Nephron progenitor cell (in vitro differentiated cells): ENCODE results near the gene CLIP1.

ENCODE experiments used
- DNase-seq: peaks from one replicate; pipeline ENCODE4 v3.0.0; 2021
- H3K27ac Mint-ChIP-seq: 2 replicates; pipeline ENCODE4 v1.8.0; 2021; ENCODE audit warnings: mild to moderate bottlenecking, moderate library complexity, mixed read lengths
- H3K27me3 Mint-ChIP-seq: 2 replicates; pipeline ENCODE4 v1.8.0; 2021; ENCODE audit warnings: mild to moderate bottlenecking, low read depth, mixed read lengths; ENCODE audit not compliant: poor library complexity
- H3K36me3 Mint-ChIP-seq: 2 replicates; pipeline ENCODE4 v1.8.0; 2021; ENCODE audit warnings: low read depth, mixed read lengths
- H3K4me1 Mint-ChIP-seq: 2 replicates; pipeline ENCODE4 v1.8.0; 2021; ENCODE audit warnings: mixed read lengths
- H3K4me3 Mint-ChIP-seq: 2 replicates; pipeline ENCODE4 v1.8.0; 2021; ENCODE audit warnings: mild to moderate bottlenecking, moderate library complexity, mixed read lengths
- H3K9me3 Mint-ChIP-seq: 2 replicates; pipeline ENCODE4 v1.8.0; 2021; ENCODE audit warnings: mild to moderate bottlenecking, moderate library complexity, mixed read lengths
- TF ChIP-seq, protein P1 (sequence below): fragments of 200-600 bp; sonication (generic); IDR thresholded peaks from 2 replicates; pipeline ENCODE4 v1.5.0; 2021; ENCODE audit warnings: antibody characterized with exemption

CLIP1 gene

DNA sequence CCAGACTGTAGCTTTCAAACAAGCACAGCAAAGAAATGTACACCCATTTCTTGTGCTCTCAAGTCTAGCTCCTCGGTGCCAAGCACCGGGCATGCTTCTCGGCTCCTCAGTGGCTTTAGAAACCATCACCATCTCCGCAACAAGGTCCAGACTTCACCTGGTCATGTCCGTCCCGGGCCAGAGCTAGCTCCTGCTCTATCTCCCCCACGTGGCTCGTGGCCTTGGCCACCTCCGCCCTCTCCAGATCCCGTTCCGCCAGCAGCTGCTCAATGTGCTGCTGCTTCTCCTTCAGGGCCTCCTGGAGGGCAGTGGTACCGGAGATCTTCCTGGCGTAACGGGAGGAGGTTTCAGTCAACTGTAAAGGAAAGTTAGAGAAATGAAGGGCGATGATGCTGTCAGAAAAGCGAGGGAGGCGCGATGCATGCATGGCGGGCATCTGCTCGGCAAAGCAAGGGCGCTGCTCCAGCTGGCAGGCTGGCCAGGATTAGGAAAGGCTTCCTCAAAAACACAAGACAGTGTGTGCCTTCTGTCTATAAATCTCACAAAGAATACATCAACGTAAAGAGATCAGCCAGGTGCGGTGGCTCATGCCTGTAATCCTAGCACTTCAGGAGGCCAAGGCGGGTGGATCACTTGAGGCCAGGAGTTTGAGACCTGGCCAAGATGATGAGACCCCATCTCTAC is 67.4 kb downstream of the CLIP1 start:
- peak overlapping the region; percentile 85 for H3K27ac Mint-ChIP-seq
- H3K36me3 Mint-ChIP-seq = peaks cover 65% of the 10 kb centered on the region
- DNase-seq = no peak
- peaks cover 5% of the 10 kb centered on the region for H3K4me1 Mint-ChIP-seq
- no peak overlapping the region for H3K4me3 Mint-ChIP-seq
- TF ChIP-seq, protein P1, sequence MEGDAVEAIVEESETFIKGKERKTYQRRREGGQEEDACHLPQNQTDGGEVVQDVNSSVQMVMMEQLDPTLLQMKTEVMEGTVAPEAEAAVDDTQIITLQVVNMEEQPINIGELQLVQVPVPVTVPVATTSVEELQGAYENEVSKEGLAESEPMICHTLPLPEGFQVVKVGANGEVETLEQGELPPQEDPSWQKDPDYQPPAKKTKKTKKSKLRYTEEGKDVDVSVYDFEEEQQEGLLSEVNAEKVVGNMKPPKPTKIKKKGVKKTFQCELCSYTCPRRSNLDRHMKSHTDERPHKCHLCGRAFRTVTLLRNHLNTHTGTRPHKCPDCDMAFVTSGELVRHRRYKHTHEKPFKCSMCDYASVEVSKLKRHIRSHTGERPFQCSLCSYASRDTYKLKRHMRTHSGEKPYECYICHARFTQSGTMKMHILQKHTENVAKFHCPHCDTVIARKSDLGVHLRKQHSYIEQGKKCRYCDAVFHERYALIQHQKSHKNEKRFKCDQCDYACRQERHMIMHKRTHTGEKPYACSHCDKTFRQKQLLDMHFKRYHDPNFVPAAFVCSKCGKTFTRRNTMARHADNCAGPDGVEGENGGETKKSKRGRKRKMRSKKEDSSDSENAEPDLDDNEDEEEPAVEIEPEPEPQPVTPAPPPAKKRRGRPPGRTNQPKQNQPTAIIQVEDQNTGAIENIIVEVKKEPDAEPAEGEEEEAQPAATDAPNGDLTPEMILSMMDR = no peak
- H3K27me3 Mint-ChIP-seq = no peaks in the 10 kb centered on the region
- H3K9me3 Mint-ChIP-seq = peaks cover 5% of the 10 kb centered on the region

DNA sequence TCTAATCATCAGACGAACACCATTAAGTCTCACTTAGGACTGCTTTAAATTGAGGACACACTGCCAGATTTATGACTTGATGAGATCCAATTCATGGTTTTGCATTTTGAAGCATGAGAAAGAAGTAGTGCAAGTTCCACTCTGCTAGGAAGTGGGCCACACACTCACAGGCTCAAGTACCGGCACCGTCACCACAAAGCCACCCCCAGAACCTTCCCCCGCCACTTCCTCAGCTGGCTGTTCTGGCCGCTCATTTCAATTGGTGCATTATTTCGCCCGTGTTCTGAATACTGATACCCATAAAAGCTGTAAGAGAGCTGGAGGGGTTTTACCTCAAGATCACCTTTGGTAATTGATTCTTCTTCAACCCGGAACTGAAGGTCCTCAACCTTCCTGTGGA is 70.1 kb downstream of the CLIP1 start:
- DNase-seq = no peak
- H3K27me3 Mint-ChIP-seq = no peaks in the 10 kb centered on the region
- peaks cover 5% of the 10 kb centered on the region for H3K9me3 Mint-ChIP-seq
- H3K27ac Mint-ChIP-seq = no peak overlapping the region
- no peak overlapping the region for H3K4me3 Mint-ChIP-seq
- H3K36me3 Mint-ChIP-seq = peaks cover 55% of the 10 kb centered on the region
- TF ChIP-seq, protein P1 = no peak
- peaks cover 5% of the 10 kb centered on the region for H3K4me1 Mint-ChIP-seq

DNA sequence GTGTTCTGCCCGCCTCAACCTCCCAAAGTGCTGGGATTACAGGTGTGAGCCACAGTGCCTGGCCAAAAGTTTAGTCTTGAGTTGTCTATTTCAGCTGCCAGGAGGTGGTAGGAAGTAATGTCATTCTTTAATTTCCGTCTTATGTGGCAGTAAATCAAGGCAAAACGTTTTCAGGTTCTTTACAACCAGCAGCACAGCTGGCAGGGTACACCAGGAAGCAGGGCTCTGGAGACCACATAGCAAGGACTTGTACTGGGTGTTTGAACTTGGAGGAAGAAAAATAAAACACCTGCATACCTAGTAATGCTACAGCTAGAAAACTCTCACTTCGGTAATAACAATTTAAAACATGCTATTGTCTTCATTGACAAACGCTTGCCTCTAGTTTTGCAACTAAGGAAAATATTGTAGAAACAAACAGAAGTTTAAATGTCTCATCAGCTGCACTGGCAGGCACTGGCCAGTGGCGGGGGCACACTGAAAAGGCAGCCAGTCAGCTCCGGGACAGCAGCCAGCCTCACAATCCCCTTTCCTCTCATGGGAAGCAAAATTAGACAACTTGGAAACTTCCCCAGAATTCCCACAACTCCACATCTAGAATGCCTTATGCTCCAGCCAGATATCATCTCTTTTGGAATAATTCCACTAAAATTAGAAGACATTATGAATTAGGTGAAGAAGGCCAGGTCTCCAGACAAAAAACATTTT is 72.2 kb downstream of the CLIP1 start:
- H3K27ac Mint-ChIP-seq = peak overlapping the region; percentile 50
- no peak overlapping the region for H3K4me3 Mint-ChIP-seq
- H3K9me3 Mint-ChIP-seq = no peaks in the 10 kb centered on the region

DNA sequence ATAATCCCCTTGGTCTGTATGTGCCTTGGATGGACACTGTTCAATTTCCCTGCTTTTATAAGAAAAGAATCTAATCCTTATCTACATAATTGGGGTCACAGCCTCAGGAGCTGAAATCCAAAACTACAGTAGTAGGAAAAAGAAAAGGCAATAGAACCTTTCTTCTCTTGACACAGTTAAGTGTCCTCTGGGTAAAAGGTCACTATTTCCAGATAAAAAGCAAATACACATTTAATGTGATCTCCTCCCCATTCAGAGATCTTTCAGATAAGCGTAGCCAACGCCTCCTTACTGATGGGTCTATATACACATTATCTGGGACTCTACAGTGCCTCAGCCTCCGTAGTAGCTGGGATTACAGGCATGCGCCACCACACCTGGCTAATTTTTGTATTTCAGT is 73.4 kb downstream of the CLIP1 start:
- Mint-ChIP-seq H3K4me1 (no peaks in the 10 kb centered on the region), H3K9me3 (no peaks in the 10 kb centered on the region), H3K4me3 (no peak overlapping the region), H3K36me3 (peaks cover 30% of the 10 kb centered on the region), H3K27me3 (no peaks in the 10 kb centered on the region), H3K27ac (peak overlapping the region; percentile 76)
- DNase-seq = no peak
- TF ChIP-seq, protein P1 = no peak

More for the DNA sequence above, 72.2 kb downstream of the CLIP1 start:
- Mint-ChIP-seq H3K27me3 (no peaks in the 10 kb centered on the region), H3K4me1 (no peaks in the 10 kb centered on the region), H3K36me3 (peaks cover 40% of the 10 kb centered on the region)
- DNase-seq = no peak
- TF ChIP-seq, protein P1 = no peak

DNA sequence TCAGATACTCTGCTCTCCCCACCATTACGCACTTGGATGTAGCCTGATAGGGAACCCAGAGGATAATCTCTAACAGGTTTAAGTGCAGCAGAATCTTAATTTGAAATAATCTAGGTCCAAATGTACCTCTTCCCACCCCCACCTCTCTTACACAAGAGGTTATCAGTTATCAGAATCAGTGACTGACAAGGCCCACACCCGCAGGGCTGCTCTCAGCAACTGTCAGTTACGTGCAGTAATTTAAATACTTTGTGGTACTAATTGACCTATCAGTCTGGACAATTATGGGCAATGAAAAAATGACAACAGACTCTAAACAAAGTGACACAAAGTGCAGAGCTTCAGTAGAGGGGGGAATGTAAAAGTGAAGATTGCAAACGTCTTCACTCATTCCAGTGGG is 74.0 kb downstream of the CLIP1 start:
- no peak for DNase-seq
- TF ChIP-seq, protein P1 = no peak
- Mint-ChIP-seq H3K27ac (no peak overlapping the region), H3K36me3 (peaks cover 30% of the 10 kb centered on the region), H3K4me3 (no peak overlapping the region), H3K4me1 (no peaks in the 10 kb centered on the region), H3K9me3 (no peaks in the 10 kb centered on the region), H3K27me3 (no peaks in the 10 kb centered on the region)
